Measurements from ENCODE around the gene AVPR2.

Gene AVPR2

DNA sequence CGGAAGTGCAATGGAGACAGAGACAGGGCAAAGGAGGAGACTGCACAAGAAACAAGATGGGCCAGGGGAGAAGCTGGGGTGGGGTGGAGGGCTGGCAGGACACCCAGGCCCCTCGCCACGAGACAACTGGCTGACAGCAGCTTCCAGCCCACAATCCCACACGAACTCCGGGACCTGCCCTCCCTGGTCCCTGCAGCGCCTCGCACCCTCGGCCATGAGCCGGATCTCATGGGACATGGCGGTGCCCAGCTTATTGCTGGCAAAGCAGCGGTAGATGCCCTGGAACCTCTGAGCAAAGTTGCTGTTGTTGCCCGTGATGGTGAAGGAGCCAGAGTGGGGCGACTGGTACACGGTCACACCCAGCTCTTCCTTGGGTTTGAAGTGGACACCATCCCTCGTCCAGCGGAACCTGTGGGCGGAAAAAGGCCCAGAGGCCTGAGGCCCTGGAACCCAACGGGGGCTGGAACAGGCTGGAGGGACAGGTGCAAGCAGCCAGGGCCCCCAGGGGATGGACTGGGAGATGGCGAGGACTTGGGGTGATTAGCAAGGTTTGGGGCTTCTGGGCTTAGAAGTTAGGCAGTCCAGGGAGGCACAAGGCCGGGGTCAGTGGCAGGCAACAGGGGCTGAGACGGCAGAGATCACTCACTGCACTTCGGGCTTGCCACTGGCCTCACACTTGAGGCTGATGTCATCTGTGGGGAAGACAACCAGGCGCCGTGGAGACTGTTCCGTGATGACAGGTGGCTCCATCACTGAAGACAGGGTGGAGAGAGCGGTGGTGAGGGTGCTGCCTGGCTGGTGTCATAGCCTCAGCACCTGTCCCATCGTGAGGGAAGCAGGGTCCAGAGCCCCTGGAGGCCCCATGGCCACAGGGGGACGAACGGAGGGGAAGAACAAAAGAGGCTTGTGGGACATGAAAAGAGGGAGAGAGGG is 32.3 kb upstream of the AVPR2 start:
- Histone ChIP-seq H3K27me3 (ENCODE audit: control insufficient read depth, insufficient read depth, low read length) (no peaks in the 10 kb centered on the region), H3K4me1 (ENCODE audit: control insufficient read depth, insufficient read depth, low read length) (peaks cover 29% of the 10 kb centered on the region), H3K9ac (ENCODE audit: low read length) (no peak overlapping the region), H3K4me3 (ENCODE audit: low read depth, low read length) (no peak overlapping the region), H3K9me3 (ENCODE audit: control insufficient read depth, insufficient read depth, low read depth, low read length) (peaks cover 27% of the 10 kb centered on the region; the same call in 1 of the 2 replicates), H3K36me3 (ENCODE audit: control insufficient read depth, insufficient read depth, low read length) (peaks cover 44% of the 10 kb centered on the region), H3K27ac (ENCODE audit: low read depth, low read length) (no peak overlapping the region)

GRCh38 chrX:153873282-153874084 is 31.0 kb upstream of the AVPR2 start:
- Histone ChIP-seq H3K27ac (ENCODE audit: low read depth, low read length) (no peak overlapping the region), H3K9me3 (ENCODE audit: control insufficient read depth, insufficient read depth, low read depth, low read length) (peaks cover 15% of the 10 kb centered on the region; the same call in 1 of the 2 replicates), H3K4me3 (ENCODE audit: low read depth, low read length) (no peak overlapping the region), H3K9ac (ENCODE audit: low read length) (no peak overlapping the region), H3K36me3 (ENCODE audit: control insufficient read depth, insufficient read depth, low read length) (peaks cover 32% of the 10 kb centered on the region), H3K27me3 (ENCODE audit: control insufficient read depth, insufficient read depth, low read length) (peaks cover 5% of the 10 kb centered on the region; the same call in 1 of the 2 replicates), H3K4me1 (ENCODE audit: control insufficient read depth, insufficient read depth, low read length) (peaks cover 41% of the 10 kb centered on the region)

DNA sequence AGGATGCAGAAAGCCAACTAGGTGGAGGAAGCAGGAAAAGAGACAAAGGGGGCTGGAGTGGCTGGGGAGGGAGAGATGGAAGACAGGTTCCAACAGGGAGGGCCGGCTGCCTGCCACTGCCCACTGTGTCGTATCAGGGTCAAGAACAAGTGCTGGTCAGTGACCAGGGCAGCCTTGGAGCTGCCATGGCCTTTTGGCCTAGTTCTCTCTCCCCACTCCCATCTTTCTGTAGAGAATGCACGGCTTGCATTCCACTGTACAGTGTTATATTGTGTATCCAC is 30.4 kb upstream of the AVPR2 start:
- no peak overlapping the region for H3K27ac ChIP-seq (ENCODE audit: low read depth, low read length)
- H3K9ac ChIP-seq (ENCODE audit: low read length) = no peak overlapping the region
- peaks cover 5% of the 10 kb centered on the region; the same call in 1 of the 2 replicates for H3K27me3 ChIP-seq (ENCODE audit: control insufficient read depth, insufficient read depth, low read length)
- no peak overlapping the region for H3K4me3 ChIP-seq (ENCODE audit: low read depth, low read length)
- peaks cover 26% of the 10 kb centered on the region for H3K36me3 ChIP-seq (ENCODE audit: control insufficient read depth, insufficient read depth, low read length)
- H3K4me1 ChIP-seq (ENCODE audit: control insufficient read depth, insufficient read depth, low read length) = peaks cover 41% of the 10 kb centered on the region
- H3K9me3 ChIP-seq (ENCODE audit: control insufficient read depth, insufficient read depth, low read depth, low read length) = peaks cover 10% of the 10 kb centered on the region; the same call in 1 of the 2 replicates

GRCh38 chrX:153874366-153875125 is 29.9 kb upstream of the AVPR2 start:
- Histone ChIP-seq H3K9me3 (ENCODE audit: control insufficient read depth, insufficient read depth, low read depth, low read length) (peaks cover 5% of the 10 kb centered on the region; the same call in 1 of the 2 replicates), H3K36me3 (ENCODE audit: control insufficient read depth, insufficient read depth, low read length) (peaks cover 21% of the 10 kb centered on the region), H3K4me1 (ENCODE audit: control insufficient read depth, insufficient read depth, low read length) (peaks cover 44% of the 10 kb centered on the region), H3K27me3 (ENCODE audit: control insufficient read depth, insufficient read depth, low read length) (peaks cover 7% of the 10 kb centered on the region; the same call in 1 of the 2 replicates), H3K9ac (ENCODE audit: low read length) (no peak overlapping the region), H3K4me3 (ENCODE audit: low read depth, low read length) (no peak overlapping the region), H3K27ac (ENCODE audit: low read depth, low read length) (no peak overlapping the region)

DNA sequence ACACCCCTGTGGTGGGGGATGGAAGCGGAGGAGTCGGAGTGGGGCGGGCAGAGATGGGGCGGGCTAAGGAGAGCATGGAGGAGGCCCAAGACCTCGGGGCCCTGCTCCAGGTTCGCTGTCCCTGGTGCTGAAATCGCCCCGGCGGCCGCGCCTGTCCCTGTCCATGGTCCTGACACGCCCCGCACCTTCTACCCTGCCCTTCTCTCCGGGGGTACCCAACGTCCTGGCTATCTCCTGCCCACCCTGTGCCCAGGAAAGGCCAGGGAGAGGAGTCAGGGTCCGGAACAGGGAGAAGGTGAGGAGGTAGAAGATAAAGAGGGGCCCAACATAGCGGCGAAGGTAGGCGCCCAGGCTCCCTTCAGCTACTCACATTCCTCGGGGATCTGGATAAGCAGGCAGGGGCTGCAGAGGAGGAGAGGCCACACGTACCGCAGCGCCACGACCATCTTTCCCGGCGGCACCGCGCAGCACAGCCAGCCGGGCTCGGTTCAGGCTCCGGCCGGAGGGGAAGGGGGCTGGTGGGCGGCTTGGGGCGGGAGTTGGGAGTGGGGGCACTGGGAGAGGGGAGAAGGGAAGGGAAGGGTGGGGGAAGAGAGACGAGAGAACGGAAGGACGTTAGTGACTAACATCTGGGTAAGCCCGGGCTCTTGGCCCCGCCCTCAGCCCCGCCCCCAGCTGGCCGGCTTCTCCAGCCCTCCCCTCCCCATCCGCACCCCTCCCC is 28.9 kb upstream of the AVPR2 start:
- H3K27me3 ChIP-seq (ENCODE audit: control insufficient read depth, insufficient read depth, low read length) = peaks cover 15% of the 10 kb centered on the region
- peak overlapping the region; percentile 34 for H3K4me3 ChIP-seq (ENCODE audit: low read depth, low read length)
- H3K4me1 ChIP-seq (ENCODE audit: control insufficient read depth, insufficient read depth, low read length) = peaks cover 54% of the 10 kb centered on the region
- no peak overlapping the region for H3K27ac ChIP-seq (ENCODE audit: low read depth, low read length)
- H3K36me3 ChIP-seq (ENCODE audit: control insufficient read depth, insufficient read depth, low read length) = peaks cover 12% of the 10 kb centered on the region; the same call in 1 of the 2 replicates
- peaks cover 2% of the 10 kb centered on the region; the same call in 1 of the 2 replicates for H3K9me3 ChIP-seq (ENCODE audit: control insufficient read depth, insufficient read depth, low read depth, low read length)
- no peak overlapping the region for H3K9ac ChIP-seq (ENCODE audit: low read length)

DNA sequence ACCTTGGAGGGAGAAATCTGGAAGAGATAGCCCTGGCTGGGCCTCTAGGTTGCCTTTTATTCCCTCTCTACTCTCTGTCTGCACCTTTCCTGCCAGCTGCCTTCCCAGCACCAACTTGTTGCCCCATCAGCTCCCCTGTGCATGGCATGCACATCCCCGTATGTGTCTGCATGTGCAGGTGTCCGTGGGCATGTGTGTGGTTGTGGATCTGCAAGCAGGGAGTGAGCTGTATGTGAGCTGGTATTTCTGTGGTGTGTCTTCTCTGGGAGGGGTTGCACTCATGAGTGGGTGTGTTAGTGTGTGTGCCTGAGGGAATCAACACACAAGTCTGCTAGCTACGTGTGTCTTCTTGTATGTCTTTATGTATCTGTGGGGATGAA is 28.4 kb upstream of the AVPR2 start:
- H3K4me1 ChIP-seq (ENCODE audit: control insufficient read depth, insufficient read depth, low read length) = peaks cover 59% of the 10 kb centered on the region
- H3K4me3 ChIP-seq (ENCODE audit: low read depth, low read length) = peak overlapping the region; percentile 9; the same call in 1 of the 2 replicates
- no peak overlapping the region for H3K9ac ChIP-seq (ENCODE audit: low read length)
- no peak overlapping the region for H3K27ac ChIP-seq (ENCODE audit: low read depth, low read length)
- H3K27me3 ChIP-seq (ENCODE audit: control insufficient read depth, insufficient read depth, low read length) = peaks cover 20% of the 10 kb centered on the region
- H3K9me3 ChIP-seq (ENCODE audit: control insufficient read depth, insufficient read depth, low read depth, low read length) = peaks cover 4% of the 10 kb centered on the region; the same call in 1 of the 2 replicates
- peaks cover 9% of the 10 kb centered on the region; the same call in 1 of the 2 replicates for H3K36me3 ChIP-seq (ENCODE audit: control insufficient read depth, insufficient read depth, low read length)

GRCh38 chrX:153877571-153878261 is 26.8 kb upstream of the AVPR2 start:
- Histone ChIP-seq H3K4me3 (ENCODE audit: low read depth, low read length) (peak overlapping the region; percentile 22; the same call in 1 of the 2 replicates), H3K36me3 (ENCODE audit: control insufficient read depth, insufficient read depth, low read length) (0 out of 2 replicates have a peak, but pooled peaks cover 2% of the 10 kb centered on the region), H3K27ac (ENCODE audit: low read depth, low read length) (no peak overlapping the region), H3K9ac (ENCODE audit: low read length) (peak overlapping the region; percentile 27), H3K27me3 (ENCODE audit: control insufficient read depth, insufficient read depth, low read length) (peaks cover 25% of the 10 kb centered on the region), H3K4me1 (ENCODE audit: control insufficient read depth, insufficient read depth, low read length) (peaks cover 75% of the 10 kb centered on the region), H3K9me3 (ENCODE audit: control insufficient read depth, insufficient read depth, low read depth, low read length) (peaks cover 9% of the 10 kb centered on the region; the same call in 1 of the 2 replicates)

GRCh38 chrX:153878345-153878744 is 26.1 kb upstream of the AVPR2 start:
- H3K9ac ChIP-seq (ENCODE audit: low read length) = peak overlapping the region; percentile 27
- peak overlapping the region; percentile 43; the same call in 1 of the 2 replicates for H3K4me3 ChIP-seq (ENCODE audit: low read depth, low read length)
- peaks cover 25% of the 10 kb centered on the region for H3K27me3 ChIP-seq (ENCODE audit: control insufficient read depth, insufficient read depth, low read length)
- no peaks in the 10 kb centered on the region for H3K36me3 ChIP-seq (ENCODE audit: control insufficient read depth, insufficient read depth, low read length)
- H3K4me1 ChIP-seq (ENCODE audit: control insufficient read depth, insufficient read depth, low read length) = peaks cover 75% of the 10 kb centered on the region
- H3K27ac ChIP-seq (ENCODE audit: low read depth, low read length) = no peak overlapping the region
- H3K9me3 ChIP-seq (ENCODE audit: control insufficient read depth, insufficient read depth, low read depth, low read length) = peaks cover 9% of the 10 kb centered on the region; the same call in 1 of the 2 replicates

DNA sequence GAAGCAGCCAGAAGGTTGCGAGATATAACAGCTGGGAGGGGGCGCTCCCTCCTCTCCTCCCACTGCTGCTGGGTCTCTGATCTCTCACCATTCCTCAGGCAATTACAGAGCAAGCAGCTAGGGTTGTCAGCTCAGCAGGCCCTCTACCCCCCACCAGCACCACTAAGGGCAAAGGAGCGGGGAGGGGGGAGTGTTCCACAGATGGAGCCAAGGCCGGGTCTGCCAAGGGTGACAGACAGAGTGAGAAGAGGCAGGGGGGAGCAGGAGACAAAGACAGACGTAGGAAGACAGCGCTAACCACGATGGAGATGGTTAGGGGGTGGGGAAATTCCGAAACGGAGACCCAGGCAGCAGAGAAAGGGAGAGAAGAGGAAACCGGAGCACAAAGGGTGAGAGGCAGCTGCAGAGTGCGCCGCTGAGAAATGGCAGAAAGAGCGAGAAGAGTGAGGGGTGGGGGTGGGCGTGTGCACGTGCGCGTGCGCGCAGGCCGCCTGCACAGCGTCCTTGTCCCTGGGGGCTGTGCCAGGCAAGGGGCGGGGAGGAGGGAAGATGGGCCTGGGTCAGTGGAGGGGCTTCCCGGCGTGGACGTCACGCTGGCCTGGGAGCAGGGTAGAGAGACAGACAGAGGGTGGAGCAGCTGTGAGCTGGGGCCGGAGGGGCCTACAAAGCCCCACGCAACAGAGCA is 25.4 kb upstream of the AVPR2 start:
- Histone ChIP-seq H3K4me3 (ENCODE audit: low read depth, low read length) (peak overlapping the region; percentile 43), H3K4me1 (ENCODE audit: control insufficient read depth, insufficient read depth, low read length) (peaks cover 75% of the 10 kb centered on the region), H3K27me3 (ENCODE audit: control insufficient read depth, insufficient read depth, low read length) (peaks cover 31% of the 10 kb centered on the region), H3K9ac (ENCODE audit: low read length) (peak overlapping the region; percentile 1), H3K27ac (ENCODE audit: low read depth, low read length) (no peak overlapping the region), H3K9me3 (ENCODE audit: control insufficient read depth, insufficient read depth, low read depth, low read length) (peaks cover 9% of the 10 kb centered on the region; the same call in 1 of the 2 replicates), H3K36me3 (ENCODE audit: control insufficient read depth, insufficient read depth, low read length) (no peaks in the 10 kb centered on the region)
